Urothelium cell line (cell line): Measurements from ENCODE around the gene MMP17.

Source experiments
- DNase-seq: peaks from one replicate; pipeline ENCODE4 v3.0.0; 2011; ENCODE audit warnings: low spot score, mixed read lengths
- FAIRE-seq: peaks from 2 replicates; lab custom pipeline; 2011; peaks lifted over from hg19 to GRCh38; lab: Jason Lieb, UNC

Gene MMP17

GRCh38 chr12:131829791-131830334 lies 1.7 kb downstream of the MMP17 start:
- FAIRE-seq (no peak), DNase-seq (no peak)

GRCh38 chr12:131830335-131830913 lies 2.2 kb downstream of the MMP17 start:
- no peak for FAIRE-seq
- DNase-seq: peak; percentile 87

GRCh38 chr12:131830914-131831571 lies 2.9 kb downstream of the MMP17 start:
- DNase-seq (no peak), FAIRE-seq (no peak)

GRCh38 chr12:131831635-131832041 lies 3.4 kb downstream of the MMP17 start:
- DNase-seq: no peak
- FAIRE-seq: no peak

- FAIRE-seq (no peak), DNase-seq (peak; percentile 69)
Measured at GRCh38 chr12:131832321-131833231, 4.4 kb downstream of the MMP17 start.

- no peak for FAIRE-seq
- DNase-seq: no peak
Measured at GRCh38 chr12:131833288-131833895, 5.2 kb downstream of the MMP17 start.

- DNase-seq (no peak), FAIRE-seq (peak; percentile 17)
Measured at GRCh38 chr12:131833896-131834641, 5.9 kb downstream of the MMP17 start.

- no peak for FAIRE-seq
- DNase-seq: no peak
Measured at GRCh38 chr12:131834798-131835615, 6.8 kb downstream of the MMP17 start.

- FAIRE-seq (no peak), DNase-seq (no peak)
Measured at GRCh38 chr12:131835616-131836171, 7.5 kb downstream of the MMP17 start.

GRCh38 chr12:131836193-131836592 lies 8.0 kb downstream of the MMP17 start:
- FAIRE-seq: no peak
- DNase-seq: no peak

- no peak for DNase-seq
- FAIRE-seq: no peak
Measured at GRCh38 chr12:131836714-131837397, 8.7 kb downstream of the MMP17 start.

GRCh38 chr12:131840643-131841416 lies 12.6 kb downstream of the MMP17 start:
- DNase-seq (no peak), FAIRE-seq (no peak)

- DNase-seq: no peak
- FAIRE-seq: no peak
Measured at GRCh38 chr12:131841547-131841946, 13.4 kb downstream of the MMP17 start.

GRCh38 chr12:131842169-131842568 lies 14.0 kb downstream of the MMP17 start:
- DNase-seq: no peak
- FAIRE-seq: no peak

GRCh38 chr12:131843527-131843926 lies 15.3 kb downstream of the MMP17 start:
- no peak for DNase-seq
- FAIRE-seq: no peak

GRCh38 chr12:131844140-131844539 lies 15.9 kb downstream of the MMP17 start:
- DNase-seq: no peak
- FAIRE-seq: no peak

- DNase-seq (no peak), FAIRE-seq (no peak)
Measured at GRCh38 chr12:131844656-131845055, 16.5 kb downstream of the MMP17 start.

- FAIRE-seq (no peak), DNase-seq (no peak)
Measured at GRCh38 chr12:131845121-131845520, 16.9 kb downstream of the MMP17 start.
